Mesenchymal stem cell (in vitro differentiated cells and primary cell): ENCODE results near the gene GTPBP4.

ENCODE experiments used
- DNase-seq: peaks from one replicate; pipeline ENCODE4 v3.0.0-alpha.2; 2013
- H2AFZ ChIP-seq: one replicate; pipeline ENCODE4 v1.6.1; 2013; ENCODE audit warnings: low read depth, mild to moderate bottlenecking, control low read depth, inconsistent platforms, low read length, moderate library complexity
- H2AK5ac ChIP-seq: 2 replicates; pipeline ENCODE4 v1.6.1; 2013; ENCODE audit warnings: low read length, moderate library complexity, mild to moderate bottlenecking, inconsistent platforms; ENCODE audit not compliant: severe bottlenecking
- H2BK120ac ChIP-seq: one replicate; pipeline ENCODE4 v1.6.1; 2013; ENCODE audit warnings: low read depth, mild to moderate bottlenecking, inconsistent platforms, low read length, moderate library complexity
- H2BK12ac ChIP-seq, 2 experiments: one replicate each; pipeline ENCODE4 v1.6.1; 2013; ENCODE audit warnings: inconsistent platforms in 2 of 2, low read length in 2 of 2, mild to moderate bottlenecking in 2 of 2, moderate library complexity in 2 of 2, control low read depth in 1 of 2
- H2BK15ac ChIP-seq: one replicate; pipeline ENCODE4 v1.6.1; 2013; ENCODE audit warnings: mild to moderate bottlenecking, low read depth, inconsistent platforms; ENCODE audit not compliant: poor library complexity, severe bottlenecking
- H2BK5ac ChIP-seq: 2 replicates; pipeline ENCODE4 v1.6.1; 2013; ENCODE audit warnings: low read depth, mild to moderate bottlenecking, low read length, control low read depth, inconsistent platforms; ENCODE audit not compliant: poor library complexity, severe bottlenecking
- H3K14ac ChIP-seq, 2 experiments: one replicate each; pipeline ENCODE4 v1.6.1; 2013; ENCODE audit warnings: inconsistent platforms in 2 of 2, low read length in 2 of 2, control low read depth in 1 of 2, mild to moderate bottlenecking in 1 of 2, moderate library complexity in 1 of 2
- H3K18ac ChIP-seq, 2 experiments: one replicate each; pipeline ENCODE4 v1.6.1; 2013; ENCODE audit warnings: inconsistent platforms in 2 of 2, low read length in 2 of 2, control low read depth in 1 of 2, low read depth in 1 of 2, mild to moderate bottlenecking in 1 of 2
- H3K23ac ChIP-seq, 2 experiments: one replicate each; pipeline ENCODE4 v1.6.1; 2013; ENCODE audit warnings: inconsistent platforms in 2 of 2, low read length in 2 of 2, mild to moderate bottlenecking in 2 of 2, moderate library complexity in 2 of 2, control low read depth in 1 of 2
- H3K27ac ChIP-seq: 2 replicates; pipeline ENCODE4 v1.5.1; 2013; ENCODE audit warnings: mild to moderate bottlenecking, moderate library complexity, low read length, control low read depth, inconsistent platforms; ENCODE audit not compliant: poor library complexity, severe bottlenecking
- H3K27me3 ChIP-seq, 2 experiments: 2 replicates each; pipeline versions ENCODE4 v1.6.1 to v1.7.0; 2013; ENCODE audit warnings: low read length in 2 of 2, mild to moderate bottlenecking in 2 of 2, moderate library complexity in 2 of 2, control low read depth in 1 of 2, inconsistent platforms in 1 of 2; ENCODE audit not compliant: control insufficient read depth in 1 of 2, insufficient read depth in 1 of 2
- H3K36me3 ChIP-seq, 2 experiments: 2 replicates each; pipeline versions ENCODE4 v1.6.1 to v1.7.0; 2013; ENCODE audit warnings: low read length in 2 of 2, control low read depth in 1 of 2, inconsistent platforms in 1 of 2, low read depth in 1 of 2, mild to moderate bottlenecking in 1 of 2; ENCODE audit not compliant: insufficient read depth in 2 of 2, control insufficient read depth in 1 of 2
- H3K4ac ChIP-seq, 2 experiments: one replicate each; pipeline ENCODE4 v1.6.1; 2013; ENCODE audit warnings: inconsistent platforms in 2 of 2, low read length in 2 of 2, mild to moderate bottlenecking in 2 of 2, moderate library complexity in 2 of 2, control low read depth in 1 of 2, low read depth in 1 of 2
- H3K4me1 ChIP-seq: 2 replicates; pipeline ENCODE4 v1.6.1; 2013; ENCODE audit warnings: low read depth, low read length, control low read depth; ENCODE audit not compliant: control insufficient read depth, insufficient read depth
- H3K4me2 ChIP-seq: 2 replicates; pipeline ENCODE4 v1.6.1; 2013; ENCODE audit warnings: low read length, mild to moderate bottlenecking, inconsistent platforms; ENCODE audit not compliant: poor library complexity, severe bottlenecking
- H3K4me3 ChIP-seq, 2 experiments: 2 replicates each; pipeline versions ENCODE4 v1.5.1 to v1.7.0; 2013; ENCODE audit warnings: low read length in 2 of 2, mild to moderate bottlenecking in 2 of 2, control low read depth in 1 of 2, low read depth in 1 of 2; ENCODE audit not compliant: insufficient read depth in 1 of 2
- H3K79me1 ChIP-seq: replicated peaks from 2 replicates; pipeline ENCODE4 v1.6.1; 2013; ENCODE audit warnings: mild to moderate bottlenecking, control low read depth, low read length, inconsistent platforms; ENCODE audit not compliant: poor library complexity, severe bottlenecking
- H3K9ac ChIP-seq: 2 replicates; pipeline ENCODE4 v1.7.0; 2013; ENCODE audit warnings: mild to moderate bottlenecking, low read length, moderate library complexity
- H3K9me3 ChIP-seq: 2 replicates; pipeline ENCODE4 v1.7.0; 2013; ENCODE audit warnings: mild to moderate bottlenecking, low read length; ENCODE audit not compliant: control insufficient read depth
- H4K8ac ChIP-seq: one replicate; pipeline ENCODE4 v1.6.1; 2013; ENCODE audit warnings: inconsistent platforms, mild to moderate bottlenecking, low read length, moderate library complexity
- H4K91ac ChIP-seq: one replicate; pipeline ENCODE4 v1.6.1; 2013; ENCODE audit warnings: mild to moderate bottlenecking, low read length, inconsistent platforms
- WGBS: methylation state at CpG from one replicate; pipeline ENCODE4 v1.1.7; 2013; ENCODE audit warnings: mixed read lengths; 5-methylcytosine and 5-hydroxymethylcytosine counted together

The GTPBP4 gene

GRCh38 chr10:986137-986825, 2.0 kb upstream of the GTPBP4 start:
- Histone ChIP-seq H2AFZ (no peak overlapping the region), H3K14ac (no peak overlapping the region), H3K4me1 (peaks cover 15% of the 10 kb centered on the region), H3K4ac (no peak overlapping the region), H3K36me3 (peaks cover 5 to 26% of the 10 kb centered on the region in 2 experiments), H3K27me3 (no peaks in the 10 kb centered on the region), H3K4me3 (no peak overlapping the region), H3K27ac (peak overlapping the region; percentile 89), H2BK120ac (no peak overlapping the region), H2BK5ac (no peak overlapping the region), H2BK12ac (no peak overlapping the region), H3K9me3 (no peaks in the 10 kb centered on the region), H4K8ac (no peak overlapping the region), H4K91ac (no peak overlapping the region), H3K23ac (no peak overlapping the region), H3K4me2 (no peak overlapping the region), H3K9ac (no peak overlapping the region), H3K18ac (no peak overlapping the region), H2BK15ac (no peak overlapping the region), H3K79me1 (peaks cover 11% of the 10 kb centered on the region), H2AK5ac (peak overlapping the region; percentile 5)
- DNase-seq: peak; percentile 49
- 87% methylated on average over 5 of the region's 7 CpGs for WGBS

- WGBS: 58% methylated on average over 14 of the region's 14 CpGs
- Histone ChIP-seq H3K27ac (peak overlapping the region; percentile 89), H3K9ac (peak overlapping the region; percentile 99), H2BK120ac (peak overlapping the region; percentile 81), H3K18ac (peak overlapping the region in 1 of 2 experiments; percentile 74), H3K36me3 (peaks cover 5 to 26% of the 10 kb centered on the region in 2 experiments), H2AFZ (no peak overlapping the region), H3K4me2 (peak overlapping the region; percentile 55), H3K23ac (no peak overlapping the region), H3K9me3 (no peaks in the 10 kb centered on the region), H3K14ac (no peak overlapping the region), H2BK12ac (no peak overlapping the region), H3K4ac (peak overlapping the region in 1 of 2 experiments; percentile 15), H3K79me1 (peaks cover 11% of the 10 kb centered on the region), H3K4me3 (peak overlapping the region in 1 of 2 experiments; percentile 95), H2AK5ac (no peak overlapping the region), H3K4me1 (peaks cover 15% of the 10 kb centered on the region), H3K27me3 (no peaks in the 10 kb centered on the region), H2BK5ac (peak overlapping the region; percentile 89), H4K91ac (no peak overlapping the region), H2BK15ac (no peak overlapping the region), H4K8ac (no peak overlapping the region)
- DNase-seq: peak; percentile 66
Measured at GRCh38 chr10:986881-987619, 1.2 kb upstream of the GTPBP4 start.

GRCh38 chr10:987620-987869, 689 bp upstream of the GTPBP4 start:
- Histone ChIP-seq H3K4ac (peak overlapping the region; percentile 15 to 20), H3K14ac (no peak overlapping the region), H4K91ac (peak overlapping the region; percentile 61), H2AFZ (no peak overlapping the region), H3K9me3 (no peaks in the 10 kb centered on the region), H3K27ac (peak overlapping the region; percentile 89), H3K9ac (peak overlapping the region; percentile 99), H3K18ac (peak overlapping the region; percentile 65 to 74), H3K23ac (no peak overlapping the region), H2BK12ac (no peak overlapping the region), H4K8ac (peak overlapping the region; percentile 33), H3K4me3 (peak overlapping the region; percentile 84 to 95), H2BK5ac (peak overlapping the region; percentile 89), H3K4me1 (peaks cover 15% of the 10 kb centered on the region), H2BK120ac (peak overlapping the region; percentile 81), H2AK5ac (peak overlapping the region; percentile 2), H3K36me3 (peaks cover 5 to 29% of the 10 kb centered on the region in 2 experiments), H3K27me3 (no peaks in the 10 kb centered on the region), H3K79me1 (peaks cover 11% of the 10 kb centered on the region), H3K4me2 (peak overlapping the region; percentile 55), H2BK15ac (no peak overlapping the region)
- WGBS: 7% methylated on average over 7 of the region's 7 CpGs
- no peak for DNase-seq
